LNCAP (cell line): ENCODE measurements around the gene ARAP1.

Experiments
- TF ChIP-seq, protein P1 (sequence below): fragments of 450-650 bp; IDR thresholded peaks from 2 replicates; pipeline ENCODE4 v1.5.1; 2017; ENCODE audit warnings: mild to moderate bottlenecking

Gene ARAP1

GRCh38 chr11:72736452-72737069 is 15.6 kb downstream of the ARAP1 start:
- TF ChIP-seq, protein P1, sequence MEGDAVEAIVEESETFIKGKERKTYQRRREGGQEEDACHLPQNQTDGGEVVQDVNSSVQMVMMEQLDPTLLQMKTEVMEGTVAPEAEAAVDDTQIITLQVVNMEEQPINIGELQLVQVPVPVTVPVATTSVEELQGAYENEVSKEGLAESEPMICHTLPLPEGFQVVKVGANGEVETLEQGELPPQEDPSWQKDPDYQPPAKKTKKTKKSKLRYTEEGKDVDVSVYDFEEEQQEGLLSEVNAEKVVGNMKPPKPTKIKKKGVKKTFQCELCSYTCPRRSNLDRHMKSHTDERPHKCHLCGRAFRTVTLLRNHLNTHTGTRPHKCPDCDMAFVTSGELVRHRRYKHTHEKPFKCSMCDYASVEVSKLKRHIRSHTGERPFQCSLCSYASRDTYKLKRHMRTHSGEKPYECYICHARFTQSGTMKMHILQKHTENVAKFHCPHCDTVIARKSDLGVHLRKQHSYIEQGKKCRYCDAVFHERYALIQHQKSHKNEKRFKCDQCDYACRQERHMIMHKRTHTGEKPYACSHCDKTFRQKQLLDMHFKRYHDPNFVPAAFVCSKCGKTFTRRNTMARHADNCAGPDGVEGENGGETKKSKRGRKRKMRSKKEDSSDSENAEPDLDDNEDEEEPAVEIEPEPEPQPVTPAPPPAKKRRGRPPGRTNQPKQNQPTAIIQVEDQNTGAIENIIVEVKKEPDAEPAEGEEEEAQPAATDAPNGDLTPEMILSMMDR = no peak

- TF ChIP-seq, protein P1 = no peak
Measured at GRCh38 chr11:72735495-72736027, 16.6 kb downstream of the ARAP1 start.

DNA sequence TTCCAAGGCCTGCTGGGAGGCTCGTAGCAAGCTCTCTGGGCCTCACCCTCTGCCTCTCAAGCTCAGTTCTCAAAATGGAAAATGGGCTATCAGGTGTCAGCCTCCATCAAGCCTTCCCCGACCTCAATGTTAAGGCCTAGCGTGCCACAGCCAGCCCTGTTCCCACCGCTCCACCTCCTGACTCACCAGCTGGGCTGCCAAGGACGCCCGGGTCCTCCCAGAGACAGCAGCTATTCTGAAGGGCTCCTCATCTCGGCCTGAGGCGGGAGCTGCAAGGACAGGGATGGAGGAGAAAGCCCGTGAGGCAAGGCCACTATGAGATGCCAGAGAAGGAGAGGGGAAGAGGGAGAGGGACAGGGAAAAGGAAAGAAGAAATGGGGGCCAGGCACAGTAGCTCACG is 19.9 kb downstream of the ARAP1 start:
- TF ChIP-seq, protein P1 = no peak

DNA sequence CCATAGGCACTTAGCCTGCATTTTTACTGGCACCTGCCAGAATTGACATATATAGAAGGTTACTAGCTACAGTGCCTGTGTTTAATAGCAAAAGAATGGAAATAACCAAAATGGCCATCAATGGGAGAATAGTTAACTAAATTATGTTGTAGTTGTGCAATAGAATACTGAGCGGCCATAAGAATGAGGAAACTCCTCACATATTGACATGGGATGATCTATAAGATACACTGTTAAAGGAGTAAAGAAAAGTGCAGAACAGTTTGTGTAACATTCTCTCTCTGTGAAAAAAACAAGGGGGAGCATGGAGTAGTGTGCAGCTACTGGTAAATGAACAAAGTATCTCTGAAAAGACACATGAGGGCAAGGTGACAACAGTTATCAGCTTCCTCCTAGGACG is 21.5 kb downstream of the ARAP1 start:
- TF ChIP-seq, protein P1 = no peak

- TF ChIP-seq, protein P1 = no peak
Measured at GRCh38 chr11:72730243-72730642, 22.0 kb downstream of the ARAP1 start.

DNA sequence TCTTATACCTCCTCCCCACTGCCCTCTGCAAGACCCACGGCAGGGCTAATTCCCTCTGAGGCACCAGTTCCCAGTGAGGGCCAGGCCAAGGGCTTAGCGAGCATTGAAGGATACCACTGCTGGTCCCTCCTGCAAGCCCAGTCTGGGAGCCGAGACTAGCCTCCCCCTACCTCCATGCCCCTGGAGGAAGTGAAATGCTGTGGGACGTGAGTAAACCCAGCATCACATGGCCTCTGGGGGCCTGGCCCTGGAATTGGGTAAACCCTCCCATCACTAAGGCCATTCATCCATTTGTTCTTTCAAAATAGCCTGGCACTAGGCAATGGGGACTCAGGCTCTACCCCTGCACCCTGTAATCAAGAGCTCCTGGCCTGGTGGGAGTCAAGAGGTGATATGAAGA is 24.7 kb downstream of the ARAP1 start:
- TF ChIP-seq, protein P1 = no peak

- TF ChIP-seq, protein P1 = no peak
Measured at GRCh38 chr11:72726266-72727220, 25.7 kb downstream of the ARAP1 start.
